GM19099 (cell line): ENCODE measurements around the gene PICK1.

Experiments used
- POLR2A ChIP-seq: IDR thresholded peaks from 3 replicates; pipeline ENCODE4 v1.6.1; 2011; ENCODE audit warnings: low read depth; ENCODE audit not compliant: insufficient read length; ENCODE audit errors: extremely low read depth

The PICK1 gene

GRCh38 chr22:38124236-38124974, 67.2 kb downstream of the PICK1 start:
- no peak for TF ChIP-seq POLR2A

- no peak for TF ChIP-seq POLR2A
Measured at GRCh38 chr22:38125038-38125610, 67.9 kb downstream of the PICK1 start.
